GM18868 (cell line): ENCODE data around the gene U2SURP.
A peak's percentile ranks its signal among the peaks of the same experiment; 100 is the strongest.

ENCODE experiments used
- ATAC-seq: cut with Tn5 transposase; IDR thresholded peaks from one replicate; pipeline ENCODE4 v1.9.1; 2021; ENCODE audit warnings: mild to moderate bottlenecking, moderate library complexity; ENCODE audit not compliant: unreplicated experiment

U2SURP gene

GRCh38 chr3:143099690-143100089 lies 98.3 kb downstream of the U2SURP start:
- no peak for ATAC-seq

DNA sequence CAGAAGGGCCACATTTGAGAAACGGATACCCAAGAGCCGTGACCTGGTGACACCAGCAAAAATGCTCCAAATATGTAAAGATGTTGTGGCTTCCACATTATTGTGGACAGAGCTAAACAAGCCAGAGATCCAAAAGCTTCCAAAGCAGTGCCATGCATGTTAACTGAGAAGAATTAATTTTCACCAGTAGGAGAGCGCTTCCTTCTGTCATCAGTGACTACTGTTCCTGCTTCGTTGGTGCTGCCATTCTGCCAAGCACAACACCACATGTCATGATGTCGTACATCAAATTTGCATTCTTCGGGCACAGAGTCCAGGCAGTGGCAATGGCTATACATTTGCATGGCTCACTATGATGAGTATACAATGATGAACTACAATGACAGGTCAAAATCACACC lies 99.1 kb downstream of the U2SURP start:
- no peak for ATAC-seq

- no peak for ATAC-seq
Measured at GRCh38 chr3:143101792-143102381, 100.5 kb downstream of the U2SURP start.

GRCh38 chr3:143103652-143104051 lies 102.3 kb downstream of the U2SURP start:
- ATAC-seq, result peak; percentile 90

DNA sequence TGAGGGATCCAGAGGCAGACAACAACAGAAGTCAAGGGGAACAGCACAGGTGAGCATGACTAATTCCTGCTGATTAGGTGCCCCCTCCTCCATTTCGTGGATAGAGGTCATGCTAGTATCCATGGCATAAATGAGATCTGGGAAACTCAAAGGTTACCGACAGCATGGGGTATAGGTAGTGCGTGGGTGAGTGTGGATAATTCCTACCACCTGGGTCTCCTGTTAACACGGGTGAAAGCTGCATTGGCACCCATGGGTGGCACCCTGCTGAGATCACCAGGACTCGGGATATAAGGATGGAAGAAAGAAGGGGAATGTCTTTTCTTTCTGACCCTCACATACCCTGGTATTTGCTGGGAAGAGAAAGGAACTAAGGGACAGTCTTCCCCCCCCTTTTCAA lies 103.8 kb downstream of the U2SURP start:
- ATAC-seq, result no peak

- ATAC-seq, result no peak
Measured at GRCh38 chr3:143109861-143110260, 108.5 kb downstream of the U2SURP start.
